ENCODE data around the gene RNF103.

- TF ChIP-seq REST (IDR thresholded peaks at IDR 0.05; ENCODE audit: low read depth), result no peak
- no peak for TF ChIP-seq RAD21 (IDR thresholded peaks at IDR 0.05; ENCODE audit: low read depth)
Measured at GRCh38 chr2:86570059-86570458, 53.6 kb downstream of the RNF103 start.
